CD14-positive monocyte (primary cell): Measurements from ENCODE around the gene ABCB1. TPM values are rescaled to one million over a fixed set of nuclear protein-coding genes. Genes with fewer than 3 reads are reported as not detected.
A peak's percentile ranks its signal among the peaks of the same experiment; 100 is the strongest.

Source experiments
- DNase-seq, 3 donors: peaks; one replicate each; pipeline ENCODE4 v3.0.0-alpha.2; 2011 to 2022
- H2AFZ ChIP-seq: 2 replicates; pipeline ENCODE4 v1.6.0; 2012; ENCODE audit warnings: mild to moderate bottlenecking, low read depth, low read length, inconsistent platforms; ENCODE audit not compliant: insufficient read depth, poor library complexity, severe bottlenecking
- H3K27ac ChIP-seq, 2 donors: 1 replicate in 1 of 2; 2 replicates in 1 of 2; pipeline ENCODE4 v1.5.1; 2012 to 2013; ENCODE audit warnings: low read length in 2 of 2, control low read depth in 1 of 2, inconsistent platforms in 1 of 2, low read depth in 1 of 2, mild to moderate bottlenecking in 1 of 2
- H3K27me3 ChIP-seq, 2 donors: one replicate each; pipeline versions ENCODE4 v1.6.0 to v1.6.1; 2011 to 2013; ENCODE audit warnings: low read length in 2 of 2; ENCODE audit not compliant: control insufficient read depth in 2 of 2, insufficient read depth in 2 of 2
- H3K36me3 ChIP-seq, 2 donors: replicated peaks in 1 of 2; 1 replicate in 1 of 2; 2 replicates in 1 of 2; pipeline versions ENCODE4 v1.5.1 to v1.6.1; 2012 to 2013; ENCODE audit warnings: low read length in 2 of 2, control low read depth in 1 of 2, inconsistent platforms in 1 of 2, mild to moderate bottlenecking in 1 of 2; ENCODE audit not compliant: insufficient read depth in 2 of 2, control insufficient read depth in 1 of 2
- H3K4me1 ChIP-seq, 2 donors: 1 replicate in 1 of 2; 2 replicates in 1 of 2; pipeline versions ENCODE4 v1.5.1 to v1.6.1; 2012 to 2013; ENCODE audit warnings: low read length in 2 of 2, control low read depth in 1 of 2, inconsistent platforms in 1 of 2, mild to moderate bottlenecking in 1 of 2, moderate library complexity in 1 of 2; ENCODE audit not compliant: insufficient read depth in 2 of 2, control insufficient read depth in 1 of 2
- H3K4me2 ChIP-seq: replicated peaks from 2 replicates; pipeline ENCODE3; 2012; ENCODE audit warnings: low read length, moderate library complexity, mild to moderate bottlenecking; ENCODE audit not compliant: poor library complexity, severe bottlenecking; ENCODE audit errors: extremely low read depth
- H3K4me3 ChIP-seq, 3 experiments: fragments of 200-600 bp in 1 of 3; sonication (generic) in 1 of 3; replicated peaks in 1 of 3; 1 replicate in 2 of 3; 2 replicates in 1 of 3; pipeline ENCODE4 v1.5.1; 2011 to 2013; ENCODE audit warnings: low read length in 3 of 3, mild to moderate bottlenecking in 3 of 3, control low read depth in 2 of 3, low read depth in 2 of 3, inconsistent platforms in 1 of 3, moderate library complexity in 1 of 3
- H3K79me2 ChIP-seq: 2 replicates; pipeline ENCODE4 v1.6.0; 2012; ENCODE audit warnings: mild to moderate bottlenecking, control low read depth, inconsistent platforms, low read length, moderate library complexity; ENCODE audit not compliant: insufficient read depth
- H3K9ac ChIP-seq: 2 replicates; pipeline ENCODE4 v1.6.0; 2017; ENCODE audit warnings: low read length, mild to moderate bottlenecking; ENCODE audit not compliant: insufficient read depth, poor library complexity, severe bottlenecking
- H3K9me3 ChIP-seq, 2 donors: replicated peaks in 1 of 2; 1 replicate in 1 of 2; 2 replicates in 1 of 2; pipeline versions ENCODE4 v1.5.1 to v1.6.1; 2012 to 2013; ENCODE audit warnings: low read length in 2 of 2, control low read depth in 1 of 2; ENCODE audit not compliant: control insufficient read depth in 1 of 2, insufficient read depth in 1 of 2
- H4K20me1 ChIP-seq: 2 replicates; pipeline ENCODE4 v1.6.0; 2012; ENCODE audit warnings: mild to moderate bottlenecking, low read length, control low read depth, moderate library complexity; ENCODE audit not compliant: insufficient read depth
- H3K27ac Mint-ChIP-seq, 7 donors: one replicate each; pipeline ENCODE4 v1.8.0; 2020; ENCODE audit warnings: mild to moderate bottlenecking in 7 of 7, mixed read lengths in 7 of 7, moderate library complexity in 6 of 7, inconsistent platforms in 2 of 7
- H3K27me3 Mint-ChIP-seq, 3 donors: one replicate each; pipeline ENCODE4 v1.8.0; 2021 to 2022; ENCODE audit warnings: low read depth in 3 of 3, mild to moderate bottlenecking in 3 of 3, mixed read lengths in 3 of 3, moderate library complexity in 3 of 3, inconsistent platforms in 1 of 3
- H3K36me3 Mint-ChIP-seq, 2 donors: one replicate each; pipeline ENCODE4 v1.8.0; 2020; ENCODE audit warnings: mixed read lengths in 2 of 2, inconsistent platforms in 1 of 2, mild to moderate bottlenecking in 1 of 2
- H3K4me1 Mint-ChIP-seq: one replicate; pipeline ENCODE4 v1.8.0; 2020; ENCODE audit warnings: mild to moderate bottlenecking, mixed read lengths
- H3K4me3 Mint-ChIP-seq, 2 donors: one replicate each; pipeline ENCODE4 v1.8.0; 2020; ENCODE audit warnings: mild to moderate bottlenecking in 2 of 2, mixed read lengths in 2 of 2, moderate library complexity in 1 of 2
- H3K9me3 Mint-ChIP-seq, 7 donors: one replicate each; pipeline ENCODE4 v1.8.0; 2020 to 2022; ENCODE audit warnings: mixed read lengths in 7 of 7, mild to moderate bottlenecking in 6 of 7, moderate library complexity in 6 of 7, inconsistent platforms in 2 of 7
- WGBS: methylation state at CpG from one replicate; pipeline ENCODE4 v1.1.5; 2013; ENCODE audit warnings: missing lambda C conversion rate; ENCODE audit not compliant: insufficient coverage; 5-methylcytosine and 5-hydroxymethylcytosine counted together
- intact Hi-C, 2 donors: fragments of 100-400 bp; cut with micrococcal nuclease; formaldehyde crosslinking; loops; one replicate each; pipeline versions ENCODE4 v1.15.0 to v1.15.1; 2023
- polyA plus RNA-seq, 3 donors: library from polyadenylated mRNA; depleted of rRNA in 1 of 3; unstranded in 2 of 3; stranded (reverse) in 1 of 3; fragments of 300-500 nt in 2 of 3; fragments of >200 nt in 1 of 3; fragmentation: Illumina TruSeq in 2 of 3; gene quantifications; 1 replicate in 2 of 3; 2 replicates in 1 of 3; pipeline ENCODE4 v1.2.3, GENCODE V29; 2012 to 2021
- TF ChIP-seq, protein P1 (sequence below): fragments of 200-600 bp; IDR thresholded peaks from one replicate; pipeline ENCODE4 v1.8.0; 2022; ENCODE audit warnings: antibody characterized with exemption, mild to moderate bottlenecking

The ABCB1 gene
- polyA plus RNA-seq, 3 donors: 0.24 TPM; not detected in 2

DNA sequence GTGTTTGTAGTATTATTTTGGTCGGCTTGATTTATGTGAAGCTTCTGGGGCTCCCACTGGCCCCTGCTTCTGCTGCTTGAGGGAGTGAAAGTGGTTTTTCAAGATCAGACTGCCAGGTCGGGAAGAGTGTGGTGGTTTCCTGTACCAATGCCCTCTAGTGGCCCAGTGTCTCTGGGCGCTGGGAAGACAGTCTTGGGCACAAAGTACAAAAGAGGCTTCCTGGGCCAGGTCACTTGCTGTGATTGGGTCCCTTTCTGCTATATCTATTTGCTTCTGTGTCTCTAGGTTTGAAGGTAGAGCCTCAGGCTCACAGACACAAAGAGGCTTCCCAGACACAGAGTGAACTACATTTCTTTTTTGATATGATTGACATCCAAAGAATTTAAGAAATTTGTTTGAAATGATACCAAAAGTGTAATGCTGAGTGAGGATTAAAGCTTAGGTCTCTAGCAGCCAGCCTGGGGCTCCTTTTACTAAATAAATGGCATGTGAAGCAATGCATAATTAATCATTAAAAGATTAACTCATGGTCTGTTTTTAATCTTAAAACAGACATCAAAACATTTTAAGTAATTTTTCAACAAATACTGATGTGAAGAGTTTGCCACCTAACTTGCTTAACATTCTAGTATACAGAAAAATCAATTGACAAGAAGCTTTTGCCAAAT lies 36.3 kb downstream of the ABCB1 start:
- no peaks in the 10 kb centered on the region for H3K27me3 Mint-ChIP-seq

DNA sequence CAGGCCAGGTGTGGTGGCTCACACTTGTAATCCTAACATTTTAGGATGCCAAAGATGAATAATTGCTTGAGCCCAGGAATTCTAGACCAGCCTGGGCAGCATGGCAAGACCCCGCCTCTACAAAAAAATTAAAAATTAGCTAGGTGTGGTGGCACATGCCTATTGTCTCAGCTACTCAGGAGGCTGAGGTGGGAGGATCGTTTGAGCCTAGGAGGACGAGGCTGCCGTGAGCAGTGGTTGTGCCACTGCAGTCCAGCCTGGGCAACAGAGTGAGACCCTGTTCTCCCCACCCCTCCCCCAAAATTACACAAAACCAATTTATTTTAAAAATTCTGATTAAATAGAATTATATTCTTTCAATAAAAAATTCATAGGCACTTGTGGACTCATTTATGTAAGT lies 39.0 kb downstream of the ABCB1 start:
- Mint-ChIP-seq H3K4me3 (no peak overlapping the region), H3K4me1 (peaks cover 4% of the 10 kb centered on the region), H3K27ac (no peak overlapping the region), H3K36me3 (no peaks in the 10 kb centered on the region), H3K9me3 (no peaks in the 10 kb centered on the region), H3K27me3 (no peaks in the 10 kb centered on the region)
- DNase-seq: no peak
- Histone ChIP-seq H4K20me1 (no peaks in the 10 kb centered on the region), H3K36me3 (no peaks in the 10 kb centered on the region), H3K4me2 (no peak overlapping the region), H3K9ac (no peak overlapping the region), H3K4me1 (no peaks in the 10 kb centered on the region), H3K9me3 (no peaks in the 10 kb centered on the region), H2AFZ (no peak overlapping the region), H3K79me2 (no peaks in the 10 kb centered on the region), H3K27me3 (no peaks in the 10 kb centered on the region), H3K4me3 (no peak overlapping the region), H3K27ac (no peak overlapping the region)
- TF ChIP-seq, protein P1, sequence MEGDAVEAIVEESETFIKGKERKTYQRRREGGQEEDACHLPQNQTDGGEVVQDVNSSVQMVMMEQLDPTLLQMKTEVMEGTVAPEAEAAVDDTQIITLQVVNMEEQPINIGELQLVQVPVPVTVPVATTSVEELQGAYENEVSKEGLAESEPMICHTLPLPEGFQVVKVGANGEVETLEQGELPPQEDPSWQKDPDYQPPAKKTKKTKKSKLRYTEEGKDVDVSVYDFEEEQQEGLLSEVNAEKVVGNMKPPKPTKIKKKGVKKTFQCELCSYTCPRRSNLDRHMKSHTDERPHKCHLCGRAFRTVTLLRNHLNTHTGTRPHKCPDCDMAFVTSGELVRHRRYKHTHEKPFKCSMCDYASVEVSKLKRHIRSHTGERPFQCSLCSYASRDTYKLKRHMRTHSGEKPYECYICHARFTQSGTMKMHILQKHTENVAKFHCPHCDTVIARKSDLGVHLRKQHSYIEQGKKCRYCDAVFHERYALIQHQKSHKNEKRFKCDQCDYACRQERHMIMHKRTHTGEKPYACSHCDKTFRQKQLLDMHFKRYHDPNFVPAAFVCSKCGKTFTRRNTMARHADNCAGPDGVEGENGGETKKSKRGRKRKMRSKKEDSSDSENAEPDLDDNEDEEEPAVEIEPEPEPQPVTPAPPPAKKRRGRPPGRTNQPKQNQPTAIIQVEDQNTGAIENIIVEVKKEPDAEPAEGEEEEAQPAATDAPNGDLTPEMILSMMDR: no peak
- intact Hi-C loops: loop anchor here in 1 of 2 donors (10.0 kb wide), 1 partner anchor 247 kb away; no protein-coding TSS in a partner anchor
- 67% methylated on average over 1 of the region's 4 CpGs for WGBS

More for the DNA sequence above, 36.3 kb downstream of the ABCB1 start:
- no peaks in the 10 kb centered on the region for H3K9me3 ChIP-seq
- Mint-ChIP-seq H3K4me3 (peak overlapping the region in 1 of 2 donors; percentile 67), H3K27ac (no peak overlapping the region), H3K36me3 (no peaks in the 10 kb centered on the region), H3K9me3 (no peaks in the 10 kb centered on the region), H3K4me1 (peaks cover 4% of the 10 kb centered on the region)
- no peak overlapping the region for H2AFZ ChIP-seq
- H3K27ac ChIP-seq: no peak overlapping the region
- no peaks in the 10 kb centered on the region for H4K20me1 ChIP-seq
- H3K36me3 ChIP-seq: no peaks in the 10 kb centered on the region
- no peaks in the 10 kb centered on the region for H3K27me3 ChIP-seq
- H3K4me1 ChIP-seq: no peaks in the 10 kb centered on the region
- 0% methylated on average over 3 of the region's 3 CpGs for WGBS
- no peak overlapping the region for H3K4me2 ChIP-seq
- TF ChIP-seq, protein P1: peak; percentile 44
- peak in 1 of 3 donors; percentile 4 for DNase-seq
- no peaks in the 10 kb centered on the region for H3K79me2 ChIP-seq
- intact Hi-C loops: loop anchor here in 1 of 2 donors (10.0 kb wide), 1 partner anchor 250 kb away; no protein-coding TSS in a partner anchor
- no peak overlapping the region for H3K4me3 ChIP-seq
- no peak overlapping the region for H3K9ac ChIP-seq
